GM10266 (cell line): ENCODE measurements around the gene PEAK1.

Experiments
- DNase-seq: peaks from one replicate; pipeline ENCODE4 v3.0.0; 2012; ENCODE audit errors: extremely low spot score
- CTCF ChIP-seq: IDR thresholded peaks from 2 replicates; pipeline ENCODE4 v1.5.1; 2012; ENCODE audit warnings: mild to moderate bottlenecking, low read depth; ENCODE audit not compliant: control insufficient read depth, insufficient read depth; ENCODE audit errors: missing control alignments

PEAK1 gene

GRCh38 chr15:77115179-77115578, 304.7 kb downstream of the PEAK1 start:
- no peak for TF ChIP-seq CTCF
- DNase-seq = no peak

GRCh38 chr15:77112838-77113504, 306.9 kb downstream of the PEAK1 start:
- TF ChIP-seq CTCF = no peak
- no peak for DNase-seq

GRCh38 chr15:77111789-77112188, 308.1 kb downstream of the PEAK1 start:
- DNase-seq = no peak
- no peak for TF ChIP-seq CTCF

GRCh38 chr15:77107531-77108355, 312.2 kb downstream of the PEAK1 start:
- peak; percentile 78 for TF ChIP-seq CTCF
- DNase-seq = peak; percentile 67

GRCh38 chr15:77107068-77107467, 312.8 kb downstream of the PEAK1 start:
- TF ChIP-seq CTCF = no peak
- no peak for DNase-seq

- DNase-seq = no peak
- no peak for TF ChIP-seq CTCF
Measured at GRCh38 chr15:77104155-77104554, 315.7 kb downstream of the PEAK1 start.

GRCh38 chr15:77099741-77100463, 320.0 kb downstream of the PEAK1 start:
- no peak for DNase-seq
- TF ChIP-seq CTCF = no peak
